ENCODE results near the gene DUOX2. TPM values are rescaled to one million over a fixed set of nuclear protein-coding genes. Genes with fewer than 3 reads are reported as not detected.
A peak's percentile ranks its signal among the peaks of the same experiment; 100 is the strongest.

Gene DUOX2
- polyA plus RNA-seq, 1 donor (not counting 4 experiments of a cell fraction or from before 2014, with no cell fraction given) = 0.31 TPM

DNA sequence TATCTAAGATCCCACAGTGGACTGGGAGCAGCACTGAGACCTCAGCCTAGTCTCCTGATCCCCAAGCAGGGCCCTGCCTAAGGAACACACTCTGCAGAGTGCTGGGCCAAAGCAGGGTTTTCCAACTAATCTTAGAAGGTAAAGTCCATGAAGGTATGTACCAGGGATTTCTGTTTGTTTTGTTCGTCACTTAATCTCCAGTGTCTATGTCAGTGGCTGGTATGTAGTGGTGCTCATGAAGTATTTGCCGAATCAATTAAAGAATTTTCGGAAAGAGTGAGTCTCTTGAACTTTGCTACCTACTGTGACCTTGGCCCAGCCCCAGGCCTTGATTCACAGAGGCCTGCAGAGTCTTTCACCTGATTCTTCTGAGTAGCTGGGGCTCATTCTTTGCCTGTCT lies 17.5 kb upstream of the DUOX2 start:
- Histone ChIP-seq H4K20me1 (ENCODE audit: control insufficient read depth, extremely low read depth, insufficient read depth, low read length) (no peaks in the 10 kb centered on the region), H3K4me2 (ENCODE audit: control insufficient read depth, extremely low read depth, insufficient read depth, low read depth, low read length) (no peak overlapping the region), H3K9me1 (ENCODE audit: control insufficient read depth, extremely low read depth, insufficient read depth, low read length) (no peaks in the 10 kb centered on the region), H3K36me3 (ENCODE audit: control insufficient read depth in 2 of 2, extremely low read depth in 1 of 2, insufficient read depth in 2 of 2, low read length in 2 of 2) (peaks cover 0 to 6% of the 10 kb centered on the region in 2 experiments), H3K4me1 (ENCODE audit: control insufficient read depth, extremely low read depth, insufficient read depth, low read length) (peaks cover 28% of the 10 kb centered on the region), H3K79me2 (ENCODE audit: control insufficient read depth, insufficient read depth, low read length) (peaks cover 4% of the 10 kb centered on the region), H3K9ac (ENCODE audit: control insufficient read depth, extremely low read depth, insufficient read depth, low read length) (no peak overlapping the region), H3K27me3 (ENCODE audit: control insufficient read depth, extremely low read depth, insufficient read depth, low read length) (no peaks in the 10 kb centered on the region), H3K9me3 (ENCODE audit: control insufficient read depth, low read depth, low read length) (no peaks in the 10 kb centered on the region), H2AFZ (ENCODE audit: control insufficient read depth, low read length) (no peak overlapping the region), H3K4me3 (ENCODE audit: control insufficient read depth in 2 of 3, extremely low read depth in 1 of 3, insufficient read depth in 2 of 3, low read depth in 1 of 3, low read length in 3 of 3) (no peak overlapping the region), H3K27ac (ENCODE audit: control insufficient read depth, insufficient read depth, low read length) (no peak overlapping the region)
- DNase-seq (ENCODE audit: low read depth, low spot score) (no peak), FAIRE-seq (no peak)
- dilution Hi-C loops (cut with MboI; ENCODE audit: extremely low pct_ligation_motif_present, low sequenced_read_pairs) = no loop called here
- TF ChIP-seq, protein P1, sequence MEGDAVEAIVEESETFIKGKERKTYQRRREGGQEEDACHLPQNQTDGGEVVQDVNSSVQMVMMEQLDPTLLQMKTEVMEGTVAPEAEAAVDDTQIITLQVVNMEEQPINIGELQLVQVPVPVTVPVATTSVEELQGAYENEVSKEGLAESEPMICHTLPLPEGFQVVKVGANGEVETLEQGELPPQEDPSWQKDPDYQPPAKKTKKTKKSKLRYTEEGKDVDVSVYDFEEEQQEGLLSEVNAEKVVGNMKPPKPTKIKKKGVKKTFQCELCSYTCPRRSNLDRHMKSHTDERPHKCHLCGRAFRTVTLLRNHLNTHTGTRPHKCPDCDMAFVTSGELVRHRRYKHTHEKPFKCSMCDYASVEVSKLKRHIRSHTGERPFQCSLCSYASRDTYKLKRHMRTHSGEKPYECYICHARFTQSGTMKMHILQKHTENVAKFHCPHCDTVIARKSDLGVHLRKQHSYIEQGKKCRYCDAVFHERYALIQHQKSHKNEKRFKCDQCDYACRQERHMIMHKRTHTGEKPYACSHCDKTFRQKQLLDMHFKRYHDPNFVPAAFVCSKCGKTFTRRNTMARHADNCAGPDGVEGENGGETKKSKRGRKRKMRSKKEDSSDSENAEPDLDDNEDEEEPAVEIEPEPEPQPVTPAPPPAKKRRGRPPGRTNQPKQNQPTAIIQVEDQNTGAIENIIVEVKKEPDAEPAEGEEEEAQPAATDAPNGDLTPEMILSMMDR (optimal IDR thresholded peaks at IDR 0.05 in 1 of 3, IDR thresholded peaks at IDR 0.05 in 1 of 3, conservative IDR thresholded peaks at IDR 0.05 in 1 of 3; ENCODE audit: extremely low read depth in 1 of 3, insufficient read depth in 2 of 3, low read length in 3 of 3) = no peak
- TF ChIP-seq EZH2 (IDR thresholded peaks at IDR 0.05; ENCODE audit: low read length) = no peak

DNA sequence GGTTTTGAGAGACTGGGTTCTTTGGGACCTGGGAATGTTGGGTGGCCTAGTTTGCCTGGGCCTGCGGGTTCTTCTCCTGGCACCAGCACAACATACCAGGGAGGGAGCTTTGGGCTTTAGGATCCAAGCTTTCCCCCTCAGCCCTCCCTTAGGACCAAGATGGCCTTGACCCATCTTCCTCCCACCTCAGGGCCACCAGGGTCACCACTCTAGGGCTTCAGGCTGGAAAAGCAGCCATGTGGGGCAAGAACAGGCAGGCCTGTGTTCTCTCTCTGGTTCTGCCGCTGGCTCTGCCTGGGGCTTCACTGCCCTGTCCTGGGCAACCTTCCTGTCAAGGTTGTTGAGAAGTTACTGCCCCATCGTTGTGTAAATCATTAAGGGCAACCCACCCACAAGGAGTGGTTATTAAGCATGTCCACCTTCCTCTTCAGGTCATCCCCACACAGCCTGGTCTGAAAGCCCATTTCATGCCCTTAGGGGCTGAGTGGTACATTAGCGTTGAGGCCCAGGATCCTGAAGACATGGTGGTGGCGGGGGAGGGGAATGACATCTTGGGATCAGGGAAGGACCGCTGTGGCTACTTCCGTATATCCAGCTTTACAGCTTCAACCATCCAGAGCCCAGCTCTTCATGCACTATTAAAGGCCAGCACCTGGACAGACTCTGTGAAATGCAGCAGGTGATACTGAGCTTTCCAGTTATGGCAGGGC lies 16.5 kb upstream of the DUOX2 start:
- TF ChIP-seq EZH2 (IDR thresholded peaks at IDR 0.05; ENCODE audit: low read length) = no peak
- TF ChIP-seq, protein P1 (optimal IDR thresholded peaks at IDR 0.05 in 1 of 3, IDR thresholded peaks at IDR 0.05 in 1 of 3, conservative IDR thresholded peaks at IDR 0.05 in 1 of 3; ENCODE audit: extremely low read depth in 1 of 3, insufficient read depth in 2 of 3, low read length in 3 of 3) = no peak
- H3K36me3 ChIP-seq (ENCODE audit: control insufficient read depth in 2 of 2, extremely low read depth in 1 of 2, insufficient read depth in 2 of 2, low read length in 2 of 2) = peaks cover 0 to 6% of the 10 kb centered on the region in 2 experiments
- no peak for DNase-seq (ENCODE audit: low read depth, low spot score)
- H3K27ac ChIP-seq (ENCODE audit: control insufficient read depth, insufficient read depth, low read length) = peak overlapping the region; percentile 24
- H3K4me1 ChIP-seq (ENCODE audit: control insufficient read depth, extremely low read depth, insufficient read depth, low read length) = peaks cover 28% of the 10 kb centered on the region
- H4K20me1 ChIP-seq (ENCODE audit: control insufficient read depth, extremely low read depth, insufficient read depth, low read length) = no peaks in the 10 kb centered on the region
- H3K9me3 ChIP-seq (ENCODE audit: control insufficient read depth, low read depth, low read length) = no peaks in the 10 kb centered on the region
- H3K9ac ChIP-seq (ENCODE audit: control insufficient read depth, extremely low read depth, insufficient read depth, low read length) = peak overlapping the region; percentile 70
- peak; percentile 62 for FAIRE-seq
- dilution Hi-C loops (cut with MboI; ENCODE audit: extremely low pct_ligation_motif_present, low sequenced_read_pairs) = no loop called here
- H3K4me2 ChIP-seq (ENCODE audit: control insufficient read depth, extremely low read depth, insufficient read depth, low read depth, low read length) = peak overlapping the region; percentile 97
- peak overlapping the region; percentile 59 for H2AFZ ChIP-seq (ENCODE audit: control insufficient read depth, low read length)
- H3K9me1 ChIP-seq (ENCODE audit: control insufficient read depth, extremely low read depth, insufficient read depth, low read length) = no peaks in the 10 kb centered on the region
- H3K27me3 ChIP-seq (ENCODE audit: control insufficient read depth, extremely low read depth, insufficient read depth, low read length) = no peaks in the 10 kb centered on the region
- peaks cover 4% of the 10 kb centered on the region for H3K79me2 ChIP-seq (ENCODE audit: control insufficient read depth, insufficient read depth, low read length)
- H3K4me3 ChIP-seq (ENCODE audit: control insufficient read depth in 2 of 3, extremely low read depth in 1 of 3, insufficient read depth in 2 of 3, low read depth in 1 of 3, low read length in 3 of 3) = peak overlapping the region; percentile 52 to 59 (median 57)

Measured in keratinocyte (primary cell).